ENCODE results near the gene LAMTOR5.
"Not testable (repeated sequence)": the region's sequence is repeated elsewhere in the genome, so short reads cannot be mapped to it uniquely, and the experiment has no call there.

The LAMTOR5 gene

DNA sequence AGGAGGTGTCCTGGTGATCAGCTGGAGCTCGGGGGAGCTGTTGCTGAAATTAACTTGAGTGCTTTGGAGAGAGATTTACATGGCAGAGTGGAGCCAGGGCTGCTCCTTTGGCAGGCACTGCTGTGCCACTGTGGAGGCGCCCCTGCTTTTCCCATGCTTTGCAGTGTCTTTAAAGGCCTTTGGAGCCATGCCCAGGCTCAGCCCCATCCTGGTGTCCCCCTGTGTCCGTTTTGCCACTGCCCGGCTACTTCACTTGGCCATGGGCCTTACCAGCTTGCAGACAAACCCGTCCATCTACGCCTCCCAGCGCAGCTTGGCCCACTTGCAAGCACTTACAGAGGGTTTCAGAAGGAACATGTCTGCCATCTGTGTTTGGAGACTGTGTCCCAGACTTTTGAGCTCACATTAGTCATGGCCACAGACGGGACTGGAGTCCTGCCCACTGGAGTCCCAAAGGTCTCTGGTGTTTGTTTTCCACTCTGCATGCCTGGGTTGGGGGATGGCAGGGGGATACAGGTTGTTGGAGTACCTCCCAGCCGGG is 18.2 kb upstream of the LAMTOR5 start:
- DNase-seq, result no peak

DNA sequence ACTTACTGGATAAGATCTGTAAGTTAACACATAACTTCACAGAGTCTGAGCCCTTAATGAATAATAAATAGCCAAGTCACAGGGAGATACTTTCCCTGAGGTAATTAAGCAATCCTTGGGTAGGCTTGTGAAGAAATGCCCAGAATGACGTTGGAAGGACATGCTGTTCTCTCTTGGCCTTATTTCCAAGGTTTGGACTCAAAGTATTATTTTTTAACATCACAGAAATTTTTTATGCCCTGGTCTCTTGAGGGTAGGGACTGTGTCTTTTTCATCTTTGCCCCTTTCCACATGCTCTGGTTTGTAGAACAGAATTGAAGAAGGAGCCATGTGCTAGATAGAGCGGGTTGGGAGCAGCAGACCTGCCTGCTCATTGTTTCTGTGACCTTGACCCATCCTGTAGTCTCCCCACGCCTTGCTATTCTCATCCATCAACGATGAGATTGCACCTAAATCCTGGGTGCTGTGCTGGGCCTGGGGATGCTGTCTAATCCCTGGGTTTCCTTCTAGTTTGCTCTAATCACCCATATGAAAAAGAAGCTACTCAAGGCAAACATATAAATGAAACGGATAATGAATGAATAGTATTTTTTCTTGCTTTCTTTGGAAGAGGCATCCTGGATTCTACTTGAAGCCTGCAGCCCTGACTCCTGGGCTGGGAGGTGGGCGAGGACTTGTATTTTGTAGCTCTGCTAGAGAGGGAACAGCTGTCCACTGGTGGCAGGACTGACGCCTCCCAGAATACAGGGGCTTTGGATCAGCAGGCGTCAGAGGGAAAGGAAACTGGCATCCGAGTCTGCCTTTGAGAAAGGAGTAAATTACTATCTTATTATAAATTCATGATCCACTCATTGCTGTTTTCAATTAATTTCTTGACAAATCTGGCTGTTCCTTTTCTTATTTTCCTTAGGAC is 17.5 kb upstream of the LAMTOR5 start:
- DNase-seq, result no peak

DNA sequence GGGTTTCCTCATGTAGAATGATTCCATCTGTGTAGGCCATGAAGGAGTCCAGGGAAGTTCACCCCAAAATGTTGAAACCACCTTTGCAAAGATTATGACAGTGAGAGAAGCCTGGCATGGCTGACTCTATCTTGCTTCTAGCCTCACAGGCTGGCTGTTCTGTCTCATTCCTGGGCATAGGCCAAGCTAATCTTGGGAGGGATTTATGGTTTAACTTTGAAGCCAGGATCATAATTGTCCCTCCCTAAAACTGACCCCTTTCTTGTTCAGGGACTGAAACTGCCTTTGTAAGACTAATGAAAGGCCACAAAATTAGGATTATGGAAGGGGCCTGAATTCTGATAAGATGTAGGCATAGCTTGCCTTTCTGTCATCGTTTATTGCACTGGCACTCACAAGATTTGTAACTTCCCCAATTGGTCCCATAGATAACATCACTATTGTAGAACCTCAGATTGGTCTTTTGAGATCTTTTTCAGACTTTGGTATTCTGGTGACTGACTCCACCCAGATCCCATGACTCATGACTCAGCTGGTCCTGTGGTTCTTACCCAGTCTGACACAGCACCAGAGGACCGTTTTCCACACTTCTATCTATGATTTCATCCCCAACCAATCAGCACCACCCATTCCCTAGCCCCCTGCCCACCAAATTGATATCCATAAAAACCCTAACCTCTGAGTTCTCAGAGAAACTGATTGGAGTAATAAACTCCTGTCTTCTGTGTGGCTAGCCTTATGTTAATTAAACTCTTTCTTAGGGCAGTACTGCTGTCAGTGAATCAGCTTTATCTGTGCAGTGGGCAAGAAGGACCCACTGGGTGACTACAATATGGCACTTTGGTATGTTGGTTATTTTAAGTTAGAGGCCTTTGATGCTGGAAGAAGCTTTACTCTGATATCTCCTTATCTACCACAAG is 13.6 kb upstream of the LAMTOR5 start:
- DNase-seq, result no peak

DNA sequence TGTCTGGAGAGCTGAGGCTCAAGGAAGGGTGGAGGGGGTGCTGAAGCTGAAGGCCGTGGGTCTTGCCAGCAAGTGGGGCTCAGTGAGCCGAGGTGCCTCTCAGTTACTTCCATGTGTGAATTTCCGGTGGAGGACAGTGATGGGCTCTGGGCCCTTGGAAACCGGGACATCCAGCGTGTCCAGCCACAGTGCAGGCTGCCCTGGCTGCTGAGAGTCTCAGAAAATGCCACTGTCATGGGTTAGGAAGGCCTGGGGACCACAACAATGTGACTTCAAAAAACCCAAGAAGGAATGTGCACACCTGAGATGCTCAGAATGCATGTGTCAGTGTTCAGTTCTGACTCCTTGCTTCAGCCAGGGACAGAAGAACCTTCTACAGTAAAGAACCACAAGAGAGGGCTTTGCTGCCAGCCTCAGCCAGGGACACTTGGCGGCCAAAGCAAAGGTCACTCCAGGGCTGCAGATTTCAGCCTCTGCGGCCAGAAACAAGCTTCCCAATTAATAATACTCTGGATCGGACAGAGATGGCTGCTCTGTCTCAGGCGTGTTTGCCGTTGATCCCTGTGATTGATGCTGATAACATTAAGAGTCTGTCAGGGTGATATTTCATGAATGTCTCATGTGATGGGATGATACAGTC is 12.6 kb upstream of the LAMTOR5 start:
- no peak for DNase-seq

DNA sequence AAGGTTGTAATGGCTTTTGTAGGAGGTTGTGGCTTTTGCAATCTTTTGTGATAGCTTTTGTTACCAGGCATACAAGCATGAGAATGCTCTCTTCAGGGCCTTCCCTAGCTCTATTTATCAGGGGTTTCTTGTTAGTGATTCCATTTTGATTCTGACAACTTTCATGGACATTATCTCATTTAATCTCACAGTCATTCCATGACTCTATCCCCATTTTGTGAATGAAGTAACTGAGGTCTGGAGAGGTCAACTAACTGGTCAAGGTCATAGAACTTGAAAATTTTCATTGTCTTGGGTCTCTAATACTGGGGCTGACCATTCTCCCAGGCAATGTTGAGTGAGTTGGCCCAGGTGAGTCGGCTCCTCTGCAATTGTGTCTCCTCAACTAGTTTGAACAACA is 11.2 kb upstream of the LAMTOR5 start:
- no peak for DNase-seq

DNA sequence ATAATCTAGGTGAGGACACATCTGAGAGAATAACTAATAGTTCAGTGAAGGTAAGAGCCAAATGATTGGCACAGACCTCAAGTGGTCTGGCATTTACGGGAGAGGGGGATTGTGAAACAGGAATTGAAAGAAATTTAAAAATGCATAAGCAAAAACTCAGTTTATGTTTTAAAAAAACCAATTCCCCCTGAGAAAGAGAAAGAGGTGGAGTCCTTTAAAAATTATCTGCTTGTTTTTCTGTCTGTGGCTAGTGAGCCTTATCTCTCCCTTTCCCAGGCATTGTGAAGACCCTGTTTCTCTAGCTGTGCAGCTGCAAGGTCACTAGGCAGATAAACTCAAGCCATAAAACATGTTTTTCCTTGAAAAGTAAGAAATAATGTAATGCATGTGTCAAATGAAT is 5.6 kb upstream of the LAMTOR5 start:
- DNase-seq, result not testable (repeated sequence)

DNA sequence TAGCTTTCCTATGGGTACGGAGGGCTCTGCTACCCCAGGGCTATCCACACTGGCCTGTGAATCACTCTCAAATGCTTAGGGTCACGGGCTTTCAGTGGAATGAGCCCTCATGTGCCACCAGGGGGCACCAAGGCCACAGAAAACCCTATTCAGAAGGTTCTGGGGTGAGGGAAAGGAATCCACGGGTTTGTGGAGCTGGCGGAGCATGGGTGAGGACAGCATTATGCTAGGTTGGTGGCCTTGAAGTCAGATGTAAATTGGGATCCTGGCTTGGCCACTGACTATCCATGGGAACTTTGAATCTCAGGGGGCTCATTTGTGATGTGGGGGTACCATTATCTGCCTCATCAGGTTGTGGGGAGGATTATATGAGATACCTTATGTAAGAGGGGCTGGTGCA is 5.1 kb upstream of the LAMTOR5 start:
- peak; percentile 57 for DNase-seq

DNA sequence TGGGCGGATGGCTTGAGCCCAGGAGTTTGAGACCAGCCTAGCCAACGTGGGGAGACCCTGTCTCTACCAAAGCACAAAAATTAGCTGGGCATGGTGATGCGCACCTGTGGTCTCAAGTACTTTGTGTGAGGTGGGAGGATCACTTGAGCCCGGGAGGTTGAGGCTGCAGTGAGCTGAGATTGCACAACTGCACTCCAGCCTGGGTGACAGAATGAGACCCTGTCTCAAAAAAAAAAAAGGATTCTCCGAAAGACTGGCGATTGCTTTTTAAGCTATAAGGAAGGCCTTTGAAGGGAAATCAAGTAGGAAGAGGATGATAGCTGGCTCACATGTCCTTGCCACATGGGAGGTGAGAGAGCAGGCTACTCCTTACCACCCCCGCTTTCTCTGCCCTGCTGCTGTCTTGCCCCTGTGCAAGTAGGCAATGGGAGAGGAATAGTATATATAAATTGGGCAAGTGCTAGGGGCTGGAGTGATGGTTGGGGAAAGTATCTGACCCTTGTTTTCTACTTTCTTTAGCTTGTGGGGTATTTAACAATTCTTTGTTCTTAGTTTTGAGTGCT is 3.8 kb upstream of the LAMTOR5 start:
- DNase-seq, result no peak

DNA sequence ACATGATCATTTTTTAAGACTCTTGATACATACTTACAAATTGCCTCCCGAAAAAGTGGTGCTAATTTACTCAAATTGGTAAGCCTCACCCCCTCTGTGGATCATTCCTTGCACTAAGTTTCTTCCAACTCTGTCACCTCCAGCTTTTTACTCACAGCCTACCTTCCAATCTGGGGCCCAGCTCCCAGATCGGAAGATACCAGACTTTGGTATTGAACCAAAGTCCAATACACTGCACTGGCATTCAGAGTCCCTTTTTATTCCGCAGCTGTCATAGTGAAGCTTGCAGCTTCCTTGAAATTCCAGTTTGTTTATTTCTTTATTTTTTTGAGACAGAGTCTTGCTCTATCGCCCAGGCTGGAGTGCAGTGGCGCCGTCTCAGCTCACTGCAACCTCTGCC is 1.8 kb upstream of the LAMTOR5 start:
- no peak for DNase-seq

DNA sequence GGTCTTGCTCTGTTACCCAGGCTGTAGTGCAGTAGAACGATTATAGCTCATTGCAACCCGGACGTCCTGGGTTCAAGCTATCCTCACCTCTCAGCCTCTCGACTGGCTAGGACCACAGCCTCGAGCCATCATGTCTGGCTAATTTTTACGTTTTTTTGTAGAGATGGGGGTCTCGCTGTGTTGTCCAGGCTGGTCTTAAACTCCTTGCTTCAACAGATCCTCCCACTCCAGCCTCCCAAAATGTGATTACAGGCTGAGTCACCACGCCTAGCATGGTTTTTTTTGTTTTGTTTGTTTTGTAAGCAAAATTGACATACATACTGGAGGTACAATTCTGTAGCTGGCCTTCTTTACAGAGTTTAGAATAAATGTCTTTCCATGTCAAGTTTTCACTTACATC is 994 bp upstream of the LAMTOR5 start:
- DNase-seq, result no peak

DNA sequence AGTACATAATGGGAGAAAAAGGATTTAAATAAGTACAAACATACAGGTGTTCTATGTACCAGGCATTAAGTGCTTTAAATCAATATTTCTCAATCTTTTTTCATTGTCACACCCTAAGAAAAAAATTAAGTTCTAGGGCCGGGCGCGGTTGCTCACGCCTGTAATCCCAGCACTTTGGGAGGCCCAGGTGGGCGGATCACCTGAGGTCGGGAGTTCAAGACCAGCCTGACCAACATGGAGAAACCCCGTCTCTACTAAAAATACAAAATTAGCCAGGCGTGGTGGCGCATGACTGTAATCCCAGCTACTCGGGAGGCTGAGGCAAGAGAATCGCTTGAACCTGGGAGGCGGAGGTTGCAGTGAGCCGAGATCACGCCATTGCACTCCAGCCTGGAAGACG is 1.1 kb downstream of the LAMTOR5 start:
- not testable (repeated sequence) for DNase-seq

DNA sequence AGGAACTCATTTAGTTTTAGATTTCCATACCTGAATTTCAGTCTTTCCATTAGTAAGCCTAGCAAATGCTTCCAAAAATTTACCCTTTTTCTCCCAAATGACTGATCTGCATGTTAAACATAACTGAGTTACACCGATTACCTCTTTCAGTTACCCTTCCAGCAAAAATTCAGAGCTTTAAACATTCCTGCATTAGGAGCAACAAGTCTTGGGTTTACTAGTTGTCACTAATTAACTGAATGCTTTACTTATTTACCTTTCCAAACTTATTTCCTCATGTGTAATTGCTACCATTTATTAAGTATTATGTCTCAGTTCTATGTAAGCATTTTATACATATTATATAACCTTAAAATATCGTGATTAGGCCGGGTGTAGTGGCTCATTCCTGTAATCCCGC is 3.1 kb downstream of the LAMTOR5 start:
- no peak for DNase-seq

DNA sequence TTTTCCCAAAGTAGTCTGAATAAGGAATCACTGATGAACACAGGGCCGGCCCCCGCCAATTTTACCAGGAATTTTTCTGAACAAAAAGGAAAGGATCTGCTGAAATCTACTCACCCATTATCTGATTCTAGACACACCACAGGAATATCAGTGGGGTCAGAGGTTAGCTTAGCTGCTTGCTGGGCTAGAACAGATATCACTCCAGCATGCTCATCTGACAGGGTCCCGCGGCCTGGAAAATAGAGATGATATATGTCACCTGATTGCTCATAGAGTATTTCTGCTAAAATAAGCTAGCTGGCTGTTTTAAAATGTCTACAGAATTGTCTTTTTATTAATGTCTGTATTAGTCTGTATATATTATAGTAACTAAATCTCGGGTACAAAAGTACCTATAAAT is 3.7 kb downstream of the LAMTOR5 start:
- DNase-seq, result no peak

DNA sequence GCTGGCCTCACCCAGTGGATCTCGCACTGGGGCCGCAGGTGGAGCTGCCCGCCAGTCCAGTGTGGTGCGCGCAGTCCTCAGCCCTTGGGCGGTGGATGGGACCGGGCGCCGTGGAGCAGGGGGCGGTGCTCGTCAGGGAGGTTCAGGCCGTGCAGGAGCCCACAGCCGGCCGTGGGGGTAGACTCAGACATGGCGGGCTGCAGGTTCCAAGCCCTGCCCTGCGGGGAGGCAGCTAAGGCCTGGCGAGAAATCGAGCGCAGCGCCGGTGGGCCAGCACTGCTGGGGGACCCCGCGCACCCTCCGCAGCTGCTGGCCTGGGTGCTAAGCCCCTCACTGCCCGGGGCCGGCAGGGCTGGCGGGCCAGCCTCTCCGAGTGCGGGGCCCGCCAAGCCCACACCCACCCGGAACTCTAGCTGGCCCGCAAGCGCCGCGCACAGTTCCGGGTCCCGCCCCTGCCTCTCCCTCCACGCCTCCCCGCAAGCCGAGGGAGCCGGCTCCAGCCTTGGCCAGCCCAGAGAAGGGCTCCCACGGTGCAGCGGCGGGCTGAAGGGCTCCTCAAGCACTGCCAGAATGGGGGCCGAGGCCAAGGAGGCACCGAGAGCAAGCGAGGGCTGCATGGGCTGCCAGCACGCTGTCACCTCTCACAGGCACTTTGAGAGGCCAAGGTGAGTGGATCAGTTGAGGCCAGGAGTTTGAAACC is 11.1 kb downstream of the LAMTOR5 start:
- DNase-seq, result not testable (repeated sequence)

DNA sequence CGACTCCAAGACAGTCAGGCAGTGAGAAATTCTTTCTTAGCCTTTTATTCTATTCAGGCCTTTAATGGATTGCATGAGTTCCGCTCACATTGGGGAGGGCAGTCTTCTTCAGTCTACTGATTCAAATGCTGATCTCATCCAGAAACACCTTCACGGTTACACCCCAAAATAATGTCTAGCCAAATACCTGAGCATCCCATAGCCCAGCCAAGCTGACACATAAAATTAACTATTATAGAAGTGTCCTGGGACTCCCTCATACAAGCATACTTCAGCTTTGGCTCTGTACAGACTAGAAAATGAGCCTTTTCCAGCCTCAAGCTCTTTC is 13.0 kb downstream of the LAMTOR5 start:
- no peak for DNase-seq

DNA sequence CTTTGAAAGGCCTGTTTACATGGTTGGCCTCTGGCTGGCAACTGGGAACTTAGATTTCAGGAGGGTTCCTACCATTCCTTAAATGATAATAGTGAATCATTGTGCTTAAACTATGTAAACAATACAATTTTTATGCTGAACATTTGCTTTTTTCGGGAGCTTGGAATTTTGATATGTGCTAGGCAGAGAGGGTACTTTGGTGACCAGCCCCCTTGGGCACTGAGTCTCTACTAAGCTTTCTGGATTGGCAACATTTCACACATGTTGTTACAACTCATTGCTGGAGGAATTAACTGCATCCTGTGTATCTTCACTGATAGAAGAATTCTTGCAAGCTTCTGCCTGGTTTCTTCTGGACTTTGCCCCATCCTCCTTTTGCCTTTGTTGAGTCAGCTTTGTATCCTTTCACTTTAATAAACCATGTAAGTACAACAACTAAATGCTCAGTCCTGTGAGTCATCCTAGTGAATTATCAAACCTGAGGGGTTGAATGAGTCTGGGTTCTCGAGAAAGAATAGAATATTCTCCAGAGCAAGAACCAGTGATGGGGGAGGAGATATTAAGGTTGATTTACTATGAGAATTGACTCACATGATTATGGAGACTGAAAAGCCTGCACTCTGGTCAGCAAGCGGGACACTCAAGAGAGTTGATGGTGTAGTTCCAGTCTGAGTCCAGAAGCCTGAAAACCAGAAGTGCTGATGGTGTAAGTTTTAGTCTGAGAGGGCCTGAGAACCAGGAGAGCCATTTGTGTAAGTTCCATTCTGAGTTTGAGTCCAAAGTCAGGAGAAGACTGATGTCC is 13.6 kb downstream of the LAMTOR5 start:
- DNase-seq, result no peak

DNA sequence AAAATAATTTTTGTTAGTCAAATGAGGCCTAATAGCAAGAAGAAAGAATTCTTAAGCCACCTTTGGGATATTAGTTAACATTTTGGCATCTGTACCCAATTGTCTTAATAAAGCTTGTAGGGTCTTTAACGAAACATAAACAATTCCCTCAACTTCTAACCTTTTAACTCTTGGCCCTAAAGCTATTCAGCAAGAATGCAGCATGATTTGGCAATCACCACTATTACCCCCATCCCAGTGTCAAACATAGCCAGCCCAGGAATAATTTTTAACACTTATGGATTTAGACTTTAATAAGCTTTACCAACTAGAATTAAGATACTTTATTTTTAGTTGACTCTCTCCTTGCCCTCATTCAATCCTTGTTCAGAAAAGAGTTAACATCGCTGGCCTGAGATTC is 14.2 kb downstream of the LAMTOR5 start:
- DNase-seq, result no peak

DNA sequence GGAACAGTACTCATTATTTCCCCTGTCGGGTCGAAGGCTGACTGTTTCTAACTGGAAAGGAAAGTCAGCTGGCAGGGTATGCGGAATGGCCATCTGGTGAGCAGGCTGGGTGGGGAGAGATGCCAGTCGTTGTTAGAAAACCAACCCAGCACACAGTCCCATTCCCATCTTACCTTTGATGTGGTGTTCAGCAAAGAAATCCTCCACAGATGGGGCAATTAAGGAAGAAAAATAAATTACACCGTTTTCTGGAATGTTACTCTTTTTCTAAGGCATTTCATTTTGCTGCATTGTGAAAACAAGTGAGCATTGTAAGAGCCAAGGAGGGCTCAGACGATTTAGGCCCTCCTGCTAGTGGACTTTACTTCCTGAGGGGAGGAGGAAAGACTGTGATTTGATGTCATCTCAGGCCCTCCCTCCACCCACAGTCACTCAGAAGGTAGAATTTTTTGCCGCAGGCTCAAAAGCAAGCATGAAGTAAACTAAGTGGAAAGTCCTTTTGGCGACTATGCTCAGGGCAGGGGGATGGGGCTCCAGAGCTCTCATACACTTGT is 16.7 kb downstream of the LAMTOR5 start, which contains the start of gene SLC16A4:
Gene SLC16A4, minus strand, starts transcription at position 335 of the 554 bp plus-strand sequence. CDS start 1,703 bp downstream, outside the sequence.
- DNase-seq, result peak; percentile 50

DNA sequence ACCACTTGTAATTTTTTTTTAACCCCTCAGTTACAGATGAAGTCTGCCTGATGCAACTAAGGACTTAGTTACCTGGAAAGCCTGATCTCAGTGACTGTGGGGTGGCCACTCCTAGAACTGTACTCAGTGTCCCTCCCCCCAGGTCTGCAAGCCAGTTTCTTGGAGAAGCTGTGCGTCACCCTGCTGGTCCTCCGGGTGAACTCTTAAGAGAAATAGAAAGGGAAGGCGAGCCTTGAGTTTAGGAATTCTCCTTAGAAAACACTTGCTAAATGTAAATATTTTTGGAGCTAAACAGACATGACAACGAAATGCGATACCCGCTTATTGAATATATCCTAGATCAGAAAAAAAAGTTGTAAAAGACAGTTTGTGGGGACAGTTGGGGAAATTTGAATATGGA is 17.4 kb downstream of the LAMTOR5 start:
- DNase-seq, result no peak

DNA sequence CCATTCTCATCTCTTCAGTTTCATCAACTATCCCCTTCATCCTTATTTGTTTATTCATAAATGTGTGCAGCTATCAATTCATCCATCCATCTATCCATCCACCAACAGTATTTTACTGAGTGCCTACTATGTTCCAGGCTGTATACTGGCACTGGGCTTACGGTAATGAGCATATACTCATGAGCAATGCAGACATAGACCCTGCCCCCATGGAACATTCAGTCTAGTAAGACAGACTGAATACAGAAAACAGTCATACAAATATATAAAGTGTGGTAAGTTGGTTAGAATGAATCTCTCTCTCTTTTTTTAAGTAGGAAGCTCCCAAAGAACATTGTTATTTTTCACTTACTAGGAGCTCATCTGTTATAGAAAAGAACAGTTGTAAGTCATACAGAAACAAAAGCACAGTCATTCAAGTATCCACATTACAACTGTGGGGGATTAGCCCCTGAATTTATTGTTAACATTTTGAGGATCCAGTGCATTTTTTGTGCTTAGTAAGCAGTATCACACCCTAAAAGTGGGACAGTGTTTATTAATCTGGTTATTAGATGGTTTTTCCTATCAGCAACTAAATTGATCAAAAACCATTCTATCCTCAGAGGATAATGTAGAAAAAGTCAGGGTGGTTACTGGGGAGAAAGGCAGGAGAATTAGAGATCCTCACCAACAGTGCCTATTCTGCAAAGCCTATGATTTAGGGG is 20.3 kb downstream of the LAMTOR5 start:
- DNase-seq, result no peak

All from right forelimb (tissue), 1 donor.